Natural killer cell (primary cell): Measurements from ENCODE around the gene TEAD1. TPM values are rescaled to one million over a fixed set of nuclear protein-coding genes. Genes with fewer than 3 reads are reported as not detected.

ENCODE experiments used
- ATAC-seq, 3 donors: fragments of 150-1000 bp in 2 of 3; fragments of 200-7000 bp in 1 of 3; cut with Tn5 transposase; 1 replicate in 1 of 3; 2 replicates in 2 of 3; pipeline ENCODE4 v1.10.0; 2021; ENCODE audit warnings: mild to moderate bottlenecking in 2 of 3, moderate library complexity in 2 of 3
- DNase-seq, 2 donors: peaks; one replicate each; pipeline versions ENCODE4 v3.0.0 to v3.0.0-alpha.2; 2013 to 2021; ENCODE audit warnings: mixed read lengths in 1 of 2
- H3K27ac ChIP-seq: one replicate; pipeline ENCODE4 v1.5.1; 2013; ENCODE audit warnings: mild to moderate bottlenecking, low read length
- H3K27me3 ChIP-seq: one replicate; pipeline ENCODE4 v1.6.1; 2013; ENCODE audit warnings: low read length; ENCODE audit not compliant: control insufficient read depth, insufficient read depth
- H3K36me3 ChIP-seq: one replicate; pipeline ENCODE4 v1.6.1; 2013; ENCODE audit warnings: low read length; ENCODE audit not compliant: control insufficient read depth, insufficient read depth
- H3K4me1 ChIP-seq: one replicate; pipeline ENCODE4 v1.6.1; 2013; ENCODE audit warnings: low read length; ENCODE audit not compliant: control insufficient read depth, insufficient read depth
- H3K4me3 ChIP-seq: one replicate; pipeline ENCODE4 v1.5.1; 2013; ENCODE audit warnings: low read length
- H3K9me3 ChIP-seq: one replicate; pipeline ENCODE4 v1.6.1; 2013; ENCODE audit warnings: low read length; ENCODE audit not compliant: control insufficient read depth, insufficient read depth
- H3K27ac Mint-ChIP-seq, 2 donors: one replicate each; pipeline ENCODE4 v1.8.0; 2022; ENCODE audit warnings: mild to moderate bottlenecking in 2 of 2, mixed read lengths in 2 of 2, moderate library complexity in 1 of 2
- H3K27me3 Mint-ChIP-seq, 2 donors: one replicate each; pipeline ENCODE4 v1.8.0; 2022; ENCODE audit warnings: low read depth in 2 of 2, mixed read lengths in 2 of 2
- H3K36me3 Mint-ChIP-seq: one replicate; pipeline ENCODE4 v1.8.0; 2022; ENCODE audit warnings: mixed read lengths
- H3K4me1 Mint-ChIP-seq, 2 donors: one replicate each; pipeline ENCODE4 v1.8.0; 2022; ENCODE audit warnings: mixed read lengths in 2 of 2
- H3K4me3 Mint-ChIP-seq: one replicate; pipeline ENCODE4 v1.8.0; 2022; ENCODE audit warnings: mild to moderate bottlenecking, moderate library complexity, mixed read lengths
- H3K9me3 Mint-ChIP-seq, 2 donors: one replicate each; pipeline ENCODE4 v1.8.0; 2022; ENCODE audit warnings: mixed read lengths in 2 of 2
- CTCF ChIP-seq: fragments of 200-600 bp; IDR thresholded peaks from one replicate; pipeline ENCODE4 v1.8.0; 2022; ENCODE audit warnings: antibody characterized with exemption
- WGBS: methylation state at CpG from one replicate; pipeline ENCODE4 v1.1.7; 2013; ENCODE audit warnings: missing lambda C conversion rate; ENCODE audit not compliant: insufficient coverage; 5-methylcytosine and 5-hydroxymethylcytosine counted together
- intact Hi-C: fragments of 100-400 bp; cut with micrococcal nuclease; formaldehyde crosslinking; loops from one replicate; pipeline ENCODE4 v1.14.2; 2022
- total RNA-seq, 4 donors: library from RNA; stranded (reverse); fragments of 120-200 nt in 1 of 4; gene quantifications; one replicate each; pipeline versions ENCODE4 v1.2.3 to v1.2.4, GENCODE V29; 2013 to 2022

TEAD1 gene
- total RNA-seq, 3 donors from 2014 or later (not counting 1 experiment from before 2014, with no cell fraction given): not detected

GRCh38 chr11:12902791-12903486 is 228.7 kb downstream of the TEAD1 start:
- H3K27ac Mint-ChIP-seq: no peak overlapping the region
- no peaks in the 10 kb centered on the region for H3K4me1 ChIP-seq
- H3K27me3 Mint-ChIP-seq: peaks cover 13 to 29% of the 10 kb centered on the region in 2 donors
- H3K27me3 ChIP-seq: no peaks in the 10 kb centered on the region
- H3K27ac ChIP-seq: no peak overlapping the region
- ATAC-seq (no peak), DNase-seq (no peak)
- no peak overlapping the region for H3K4me3 Mint-ChIP-seq
- no peaks in the 10 kb centered on the region for H3K36me3 Mint-ChIP-seq
- H3K9me3 ChIP-seq: no peaks in the 10 kb centered on the region
- 78% methylated on average over 5 of the region's 6 CpGs for WGBS
- H3K4me3 ChIP-seq: no peak overlapping the region
- H3K4me1 Mint-ChIP-seq: no peaks in the 10 kb centered on the region
- no peaks in the 10 kb centered on the region for H3K9me3 Mint-ChIP-seq
- intact Hi-C loops: no loop called here
- H3K36me3 ChIP-seq: no peaks in the 10 kb centered on the region
- TF ChIP-seq CTCF: no peak

DNA sequence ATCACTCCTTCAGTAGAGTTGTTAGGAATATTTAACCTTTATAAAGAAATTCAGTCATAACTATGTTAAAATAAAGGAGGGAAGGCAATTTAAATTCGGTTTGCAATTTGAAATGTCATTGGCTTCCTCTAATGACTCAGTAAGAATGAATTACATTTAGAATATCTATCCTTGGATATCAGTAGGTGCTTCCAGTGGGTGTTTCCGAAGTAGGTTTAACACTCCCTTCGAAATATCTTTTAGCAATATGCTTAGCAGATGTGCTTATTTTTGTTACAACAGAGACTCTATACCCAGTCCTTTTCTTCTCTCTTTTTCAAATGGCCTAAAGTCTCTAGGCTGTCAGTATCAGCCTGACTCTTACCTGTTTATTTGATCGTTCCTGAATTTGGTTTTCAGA is 231.2 kb downstream of the TEAD1 start:
- no peak for DNase-seq
- no peaks in the 10 kb centered on the region for H3K36me3 Mint-ChIP-seq
- no peaks in the 10 kb centered on the region for H3K9me3 Mint-ChIP-seq
- no peak overlapping the region for H3K4me3 Mint-ChIP-seq
- intact Hi-C loops: no loop called here
- Histone ChIP-seq H3K27me3 (no peaks in the 10 kb centered on the region), H3K4me1 (no peaks in the 10 kb centered on the region), H3K27ac (no peak overlapping the region), H3K36me3 (no peaks in the 10 kb centered on the region), H3K9me3 (no peaks in the 10 kb centered on the region), H3K4me3 (no peak overlapping the region)
- ATAC-seq: no peak
- TF ChIP-seq CTCF: no peak
- 90% methylated on average over 3 of the region's 4 CpGs for WGBS
- no peaks in the 10 kb centered on the region for H3K4me1 Mint-ChIP-seq
- H3K27me3 Mint-ChIP-seq: peaks cover 15 to 16% of the 10 kb centered on the region in 2 donors
- no peak overlapping the region for H3K27ac Mint-ChIP-seq

DNA sequence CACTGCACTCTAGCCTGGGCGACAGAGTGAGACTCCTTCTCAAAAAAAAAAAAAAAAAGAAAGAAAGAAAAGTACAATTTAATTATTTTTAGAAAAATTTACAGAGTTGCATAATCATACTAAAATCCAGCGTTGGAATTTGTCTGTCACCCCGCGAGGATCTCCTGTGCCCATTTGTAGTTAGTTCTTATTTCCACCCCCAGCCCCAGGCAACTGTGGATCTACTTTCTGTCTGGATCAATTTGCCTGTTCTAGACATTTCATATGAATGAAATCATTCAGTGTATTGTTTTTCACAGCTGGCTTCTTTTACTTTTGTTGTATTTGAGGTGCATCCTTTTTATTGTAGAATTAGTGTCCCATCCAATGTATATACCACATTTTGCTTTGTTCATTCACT is 232.3 kb downstream of the TEAD1 start:
- Histone ChIP-seq H3K36me3 (no peaks in the 10 kb centered on the region), H3K4me3 (no peak overlapping the region), H3K27me3 (no peaks in the 10 kb centered on the region), H3K9me3 (no peaks in the 10 kb centered on the region), H3K4me1 (no peaks in the 10 kb centered on the region), H3K27ac (no peak overlapping the region)
- Mint-ChIP-seq H3K4me1 (no peaks in the 10 kb centered on the region), H3K4me3 (no peak overlapping the region), H3K9me3 (no peaks in the 10 kb centered on the region), H3K27ac (no peak overlapping the region), H3K27me3 (peaks cover 15 to 16% of the 10 kb centered on the region in 2 donors), H3K36me3 (no peaks in the 10 kb centered on the region)
- DNase-seq (no peak), ATAC-seq (no peak)
- intact Hi-C loops: no loop called here
- 100% methylated on average over 3 of the region's 4 CpGs for WGBS
- TF ChIP-seq CTCF: no peak

DNA sequence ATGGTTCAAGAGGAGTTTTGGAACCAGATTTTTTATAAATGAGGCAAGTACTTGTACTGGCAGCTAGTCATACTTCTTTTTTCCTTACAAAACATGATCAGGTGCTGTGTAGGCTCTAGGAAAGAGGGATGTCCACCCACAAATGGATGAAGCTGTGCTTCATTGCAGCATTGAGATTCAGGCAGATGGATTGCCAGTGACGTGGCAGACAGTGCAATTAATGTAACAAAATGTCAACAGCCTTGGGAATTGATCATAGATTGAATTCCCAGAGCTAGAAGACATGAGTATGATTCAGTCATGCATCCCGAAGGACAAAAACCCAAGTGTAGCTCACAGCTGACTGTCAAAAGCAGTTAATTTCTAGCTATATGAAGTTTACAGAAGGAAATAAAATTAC is 235.7 kb downstream of the TEAD1 start:
- ATAC-seq: no peak
- H3K27me3 Mint-ChIP-seq: peaks cover 12 to 15% of the 10 kb centered on the region in 2 donors
- no peaks in the 10 kb centered on the region for H3K36me3 ChIP-seq
- no peak for TF ChIP-seq CTCF
- H3K4me1 ChIP-seq: no peaks in the 10 kb centered on the region
- H3K9me3 ChIP-seq: no peaks in the 10 kb centered on the region
- 74% methylated on average over 2 of the region's 2 CpGs for WGBS
- H3K36me3 Mint-ChIP-seq: no peaks in the 10 kb centered on the region
- no peak overlapping the region for H3K4me3 ChIP-seq
- H3K4me3 Mint-ChIP-seq: no peak overlapping the region
- H3K4me1 Mint-ChIP-seq: no peaks in the 10 kb centered on the region
- H3K27ac Mint-ChIP-seq: no peak overlapping the region
- no peaks in the 10 kb centered on the region for H3K9me3 Mint-ChIP-seq
- intact Hi-C loops: no loop called here
- H3K27ac ChIP-seq: no peak overlapping the region
- H3K27me3 ChIP-seq: no peaks in the 10 kb centered on the region
- no peak for DNase-seq
